Neutrophil (primary cell): ENCODE measurements around the gene CCL1.

ENCODE experiments used
- H3K27ac ChIP-seq: fragments of 200-600 bp; sonication (generic); 2 replicates; pipeline ENCODE4 v1.5.1; 2016; ENCODE audit warnings: mild to moderate bottlenecking, moderate library complexity
- H3K27me3 ChIP-seq: fragments of 200-600 bp; sonication (generic); 2 replicates; pipeline ENCODE4 v1.6.0; 2016; ENCODE audit warnings: mild to moderate bottlenecking
- H3K36me3 ChIP-seq: fragments of 200-600 bp; sonication (generic); 2 replicates; pipeline ENCODE4 v1.5.1; 2017
- H3K4me1 ChIP-seq, 2 experiments: fragments of 200-600 bp in 1 of 2; sonication (generic) in 1 of 2; 1 replicate in 1 of 2; 2 replicates in 1 of 2; pipeline versions ENCODE4 v1.5.1 to v1.6.1; 2013 to 2016; ENCODE audit warnings: low read depth in 1 of 2, low read length in 1 of 2, mild to moderate bottlenecking in 1 of 2, moderate library complexity in 1 of 2; ENCODE audit not compliant: control insufficient read depth in 1 of 2, insufficient read depth in 1 of 2
- H3K4me3 ChIP-seq, 2 experiments: fragments of 200-600 bp in 1 of 2; sonication (generic) in 1 of 2; 1 replicate in 1 of 2; 2 replicates in 1 of 2; pipeline ENCODE4 v1.5.1; 2013 to 2016; ENCODE audit warnings: low read depth in 1 of 2, low read length in 1 of 2, mild to moderate bottlenecking in 1 of 2, moderate library complexity in 1 of 2
- H3K9me3 ChIP-seq: fragments of 200-600 bp; sonication (generic); 2 replicates; pipeline ENCODE4 v1.5.1; 2016
- TF ChIP-seq, protein P1 (sequence below): fragments of 200-600 bp; sonication (generic); IDR thresholded peaks from 2 replicates; pipeline ENCODE4 v1.5.1; 2016; ENCODE audit warnings: antibody characterized with exemption

Gene CCL1

DNA sequence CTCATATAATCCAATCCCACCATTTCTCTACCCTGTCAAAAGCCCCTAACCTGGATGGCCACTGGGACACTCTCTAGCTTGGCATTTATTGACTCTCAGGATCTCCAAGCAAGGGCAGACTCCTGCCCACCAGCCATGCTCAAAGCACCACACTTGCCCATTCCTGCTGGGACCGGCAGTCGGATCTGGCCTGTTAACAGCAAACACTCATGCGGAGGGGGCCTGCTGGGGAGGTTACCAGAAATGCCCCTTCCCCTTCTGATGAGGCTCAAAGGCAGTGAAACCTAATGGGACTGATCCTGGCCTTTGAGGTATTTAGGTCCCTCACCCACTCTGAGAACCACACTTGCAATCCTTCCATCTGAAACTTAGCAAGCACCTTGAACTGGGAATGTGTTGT is 6.5 kb upstream of the CCL1 start:
- TF ChIP-seq, protein P1, sequence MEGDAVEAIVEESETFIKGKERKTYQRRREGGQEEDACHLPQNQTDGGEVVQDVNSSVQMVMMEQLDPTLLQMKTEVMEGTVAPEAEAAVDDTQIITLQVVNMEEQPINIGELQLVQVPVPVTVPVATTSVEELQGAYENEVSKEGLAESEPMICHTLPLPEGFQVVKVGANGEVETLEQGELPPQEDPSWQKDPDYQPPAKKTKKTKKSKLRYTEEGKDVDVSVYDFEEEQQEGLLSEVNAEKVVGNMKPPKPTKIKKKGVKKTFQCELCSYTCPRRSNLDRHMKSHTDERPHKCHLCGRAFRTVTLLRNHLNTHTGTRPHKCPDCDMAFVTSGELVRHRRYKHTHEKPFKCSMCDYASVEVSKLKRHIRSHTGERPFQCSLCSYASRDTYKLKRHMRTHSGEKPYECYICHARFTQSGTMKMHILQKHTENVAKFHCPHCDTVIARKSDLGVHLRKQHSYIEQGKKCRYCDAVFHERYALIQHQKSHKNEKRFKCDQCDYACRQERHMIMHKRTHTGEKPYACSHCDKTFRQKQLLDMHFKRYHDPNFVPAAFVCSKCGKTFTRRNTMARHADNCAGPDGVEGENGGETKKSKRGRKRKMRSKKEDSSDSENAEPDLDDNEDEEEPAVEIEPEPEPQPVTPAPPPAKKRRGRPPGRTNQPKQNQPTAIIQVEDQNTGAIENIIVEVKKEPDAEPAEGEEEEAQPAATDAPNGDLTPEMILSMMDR: no peak
- Histone ChIP-seq H3K4me1 (peaks cover 18 to 49% of the 10 kb centered on the region in 2 experiments), H3K9me3 (no peaks in the 10 kb centered on the region), H3K4me3 (no peak overlapping the region), H3K27me3 (no peaks in the 10 kb centered on the region), H3K36me3 (no peaks in the 10 kb centered on the region), H3K27ac (peak overlapping the region; percentile 52)

DNA sequence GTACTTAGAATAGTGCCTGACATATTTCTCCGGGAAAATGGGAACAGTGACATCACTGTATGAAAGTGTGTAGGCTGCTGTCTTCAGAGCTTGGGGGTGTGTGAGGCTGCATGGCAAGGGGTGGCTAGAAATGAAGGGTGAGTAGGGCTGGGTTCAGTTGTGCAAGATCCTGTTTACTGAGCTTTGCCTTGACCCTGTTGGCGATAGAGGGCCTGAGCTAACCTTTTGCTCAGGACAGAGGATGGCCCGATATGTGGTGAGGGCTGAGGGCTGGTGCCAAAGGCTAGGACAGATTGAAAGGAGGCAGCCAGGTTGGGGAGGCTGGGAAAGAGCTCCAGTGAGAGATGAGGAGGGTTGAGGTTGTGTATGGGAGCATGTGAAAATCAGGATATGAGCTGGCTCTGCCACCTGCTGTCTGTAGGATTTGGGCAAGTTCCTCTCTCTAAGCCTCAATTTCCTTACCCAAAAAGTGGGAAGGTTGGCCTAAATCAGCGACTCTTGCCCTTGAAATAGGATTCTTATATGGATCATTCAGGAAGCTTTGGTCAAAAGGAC is 6.0 kb upstream of the CCL1 start:
- TF ChIP-seq, protein P1: no peak
- no peaks in the 10 kb centered on the region for H3K9me3 ChIP-seq
- H3K36me3 ChIP-seq: no peaks in the 10 kb centered on the region
- H3K4me3 ChIP-seq: no peak overlapping the region
- peaks cover 18 to 49% of the 10 kb centered on the region in 2 experiments for H3K4me1 ChIP-seq
- H3K27ac ChIP-seq: peak overlapping the region; percentile 52
- H3K27me3 ChIP-seq: no peaks in the 10 kb centered on the region

DNA sequence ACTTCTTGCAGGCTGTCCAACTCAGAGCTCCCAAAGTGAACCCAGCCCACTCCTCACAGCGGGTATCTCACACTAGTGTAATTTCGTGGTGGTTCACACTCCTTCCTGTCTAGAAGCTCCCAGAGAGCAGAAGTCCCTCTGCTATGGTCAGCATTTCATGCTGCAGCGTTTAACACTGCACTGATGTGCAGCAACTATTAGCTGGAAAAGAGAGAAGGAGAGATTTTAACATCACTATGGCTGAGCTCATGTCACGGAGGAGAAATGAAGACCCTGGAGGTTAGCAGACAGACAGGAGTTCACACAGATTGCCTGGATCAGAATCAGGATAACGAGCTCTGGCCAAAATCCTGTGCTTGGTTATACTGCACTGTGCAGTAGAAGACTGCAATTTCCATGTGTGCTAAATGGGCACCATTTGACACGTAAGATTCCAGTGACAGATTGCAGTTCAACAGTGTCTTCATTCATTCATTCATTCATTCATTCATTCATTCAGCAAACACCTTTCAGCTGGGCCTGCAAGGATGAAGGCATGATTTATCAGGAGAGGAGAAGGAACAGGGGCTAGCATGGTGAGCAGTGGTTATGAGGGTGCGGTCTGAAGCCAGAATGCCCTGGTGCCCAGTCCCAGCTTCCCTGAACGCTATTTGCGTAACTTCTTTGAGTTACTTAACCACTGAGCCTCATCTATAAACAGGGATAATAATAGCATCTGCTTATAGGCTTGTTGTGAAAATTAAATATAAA is 5.3 kb upstream of the CCL1 start:
- Histone ChIP-seq H3K36me3 (no peaks in the 10 kb centered on the region), H3K4me1 (peaks cover 18 to 49% of the 10 kb centered on the region in 2 experiments), H3K9me3 (no peaks in the 10 kb centered on the region), H3K27ac (peak overlapping the region; percentile 52), H3K27me3 (no peaks in the 10 kb centered on the region), H3K4me3 (no peak overlapping the region)
- TF ChIP-seq, protein P1: no peak

DNA sequence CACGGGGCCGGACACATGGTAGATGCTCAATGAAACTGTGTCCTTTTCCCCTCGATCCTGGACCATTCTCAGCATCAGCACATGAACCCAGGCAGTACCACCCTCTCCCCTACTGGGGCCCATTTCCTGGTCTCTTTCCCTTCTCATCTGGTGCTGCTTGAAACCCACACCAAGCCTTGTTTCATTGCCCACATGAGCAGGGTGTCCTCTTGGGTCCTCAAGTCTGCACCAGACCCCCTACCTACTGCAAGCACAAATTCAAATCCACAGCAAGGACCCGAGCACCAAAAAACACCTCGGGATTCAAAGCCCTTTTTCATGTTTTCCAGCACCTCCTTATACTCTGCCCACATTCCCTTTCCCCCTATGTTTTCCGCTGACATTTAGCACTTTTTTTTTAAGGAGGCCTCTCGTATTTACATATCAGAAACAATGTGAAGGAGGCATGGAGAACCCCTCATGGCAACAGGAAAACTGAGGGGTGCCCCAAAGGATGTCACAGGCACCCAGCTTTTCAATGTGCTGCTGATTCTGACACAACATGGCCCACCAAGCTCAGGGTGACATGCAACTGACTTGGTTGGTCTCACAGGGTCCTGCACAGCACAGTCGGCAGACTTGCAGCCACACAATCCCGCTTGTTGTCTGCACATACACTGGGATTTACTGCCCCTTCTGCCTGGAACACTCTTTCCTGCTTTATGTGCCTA is 4.6 kb upstream of the CCL1 start:
- H3K27ac ChIP-seq: no peak overlapping the region
- H3K27me3 ChIP-seq: no peaks in the 10 kb centered on the region

DNA sequence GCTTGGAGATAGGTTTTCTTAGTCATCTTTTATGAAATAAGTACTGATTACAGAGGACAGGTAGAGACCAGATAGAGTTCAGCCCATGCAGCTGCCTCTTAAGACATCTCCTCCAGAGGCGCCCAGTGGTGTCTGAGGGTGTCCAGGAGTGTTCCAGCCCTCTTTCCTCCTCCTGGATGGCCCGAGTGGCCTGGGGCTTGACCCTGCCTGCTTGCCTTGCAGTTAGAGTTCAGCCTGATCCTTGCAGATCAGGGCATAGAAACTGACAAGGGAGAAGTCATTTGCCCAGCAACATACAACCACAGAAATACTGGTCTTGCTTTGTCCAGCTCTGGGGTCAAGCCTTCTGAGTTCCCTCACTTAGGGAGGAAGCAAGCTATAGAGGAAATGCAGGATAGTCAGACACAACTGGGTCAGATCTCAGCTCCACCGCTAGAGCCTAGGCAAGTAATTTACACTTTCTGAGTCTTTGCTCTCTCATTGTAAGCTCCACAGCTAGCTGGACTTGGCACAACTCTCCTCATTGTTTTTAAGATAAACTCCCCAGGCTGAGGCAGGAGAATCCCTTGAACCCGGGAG is 3.6 kb upstream of the CCL1 start:
- Histone ChIP-seq H3K4me1 (peaks cover 18 to 49% of the 10 kb centered on the region in 2 experiments), H3K36me3 (no peaks in the 10 kb centered on the region), H3K9me3 (no peaks in the 10 kb centered on the region), H3K27ac (no peak overlapping the region), H3K4me3 (no peak overlapping the region), H3K27me3 (no peaks in the 10 kb centered on the region)
- TF ChIP-seq, protein P1: no peak

More for the DNA sequence above, 4.6 kb upstream of the CCL1 start:
- no peaks in the 10 kb centered on the region for H3K36me3 ChIP-seq
- peaks cover 18 to 49% of the 10 kb centered on the region in 2 experiments for H3K4me1 ChIP-seq
- H3K9me3 ChIP-seq: no peaks in the 10 kb centered on the region
- no peak overlapping the region for H3K4me3 ChIP-seq
- TF ChIP-seq, protein P1: no peak
